T1000 (cell line): ENCODE results near the gene CCDC149.

ENCODE experiments used
- DNase-seq: peaks from one replicate; lab custom pipeline; 2025; ENCODE audit warnings: mixed read lengths; lab: John Stamatoyannopoulos, UW

CCDC149 gene

GRCh38 chr4:24843096-24843495 is 69.7 kb downstream of the CCDC149 start:
- DNase-seq, result no peak

DNA sequence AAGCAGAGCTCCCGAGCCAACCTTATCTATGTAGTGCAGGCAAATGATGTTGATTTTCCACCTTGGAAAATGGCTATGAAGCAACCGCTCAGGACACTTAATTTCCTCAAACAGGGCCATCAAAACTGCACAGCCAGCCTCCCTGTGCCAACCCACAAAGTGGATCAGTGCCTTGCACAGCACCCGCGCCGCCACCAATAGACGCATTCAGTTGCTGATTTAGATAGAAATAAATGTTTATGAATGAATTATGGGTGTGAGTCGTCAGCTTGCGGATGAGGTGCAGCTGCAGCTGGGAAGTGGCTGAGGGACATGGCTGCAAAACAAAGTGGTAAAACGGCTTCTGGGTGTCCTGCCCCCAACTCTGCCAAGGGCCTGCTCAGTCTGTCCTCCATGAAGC is 70.5 kb downstream of the CCDC149 start:
- DNase-seq, result no peak

GRCh38 chr4:24840826-24841543 is 71.9 kb downstream of the CCDC149 start:
- DNase-seq, result no peak

- no peak for DNase-seq
Observed at GRCh38 chr4:24840362-24840761, 72.5 kb downstream of the CCDC149 start.

GRCh38 chr4:24837781-24838180 is 75.1 kb downstream of the CCDC149 start:
- DNase-seq, result no peak

DNA sequence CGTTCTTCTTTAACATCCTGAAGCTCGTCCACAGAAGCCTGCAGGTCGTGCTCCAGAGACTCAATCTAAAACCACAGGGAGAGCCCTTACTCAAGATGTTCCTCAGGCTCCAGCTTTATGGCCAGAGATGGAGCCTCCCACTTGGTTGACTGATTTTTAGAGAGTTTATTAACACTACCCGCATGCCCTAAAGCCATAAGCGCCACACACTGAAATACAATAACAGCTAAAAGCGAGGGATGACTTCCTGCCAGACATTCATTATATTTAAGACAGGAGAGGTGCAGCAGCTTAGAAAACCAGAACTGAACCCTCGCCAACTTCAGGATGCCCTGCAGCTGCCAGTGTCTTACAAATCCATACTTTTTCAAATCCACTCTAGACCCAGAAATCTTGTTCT is 75.5 kb downstream of the CCDC149 start:
- DNase-seq, result no peak

DNA sequence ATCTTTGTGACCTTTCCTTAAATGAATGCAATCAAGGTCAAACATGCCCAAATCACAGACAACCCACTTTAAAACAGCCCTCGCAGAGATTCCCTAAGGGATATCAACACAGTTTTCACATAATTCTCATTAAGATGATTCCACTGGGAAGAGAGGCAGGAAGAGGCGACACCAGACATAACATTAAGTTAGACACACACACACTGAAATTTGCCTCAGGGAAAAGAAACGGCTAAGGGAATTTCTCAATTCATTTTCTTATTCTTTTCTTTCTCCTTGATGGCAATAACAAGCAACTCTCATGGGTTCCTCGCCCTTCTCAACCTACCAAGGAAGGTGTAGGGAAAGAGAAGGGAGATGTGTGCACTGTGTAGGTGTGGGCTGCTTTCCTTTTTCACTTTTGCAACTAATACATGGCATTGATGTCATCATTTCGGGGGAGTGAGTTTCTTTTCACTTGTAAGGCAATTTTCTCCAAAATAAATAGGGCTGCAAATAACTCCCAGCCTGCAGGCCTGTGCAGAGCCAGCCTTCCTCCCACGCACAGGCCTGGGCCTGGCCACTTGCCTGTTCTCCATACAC is 76.1 kb downstream of the CCDC149 start:
- no peak for DNase-seq

DNA sequence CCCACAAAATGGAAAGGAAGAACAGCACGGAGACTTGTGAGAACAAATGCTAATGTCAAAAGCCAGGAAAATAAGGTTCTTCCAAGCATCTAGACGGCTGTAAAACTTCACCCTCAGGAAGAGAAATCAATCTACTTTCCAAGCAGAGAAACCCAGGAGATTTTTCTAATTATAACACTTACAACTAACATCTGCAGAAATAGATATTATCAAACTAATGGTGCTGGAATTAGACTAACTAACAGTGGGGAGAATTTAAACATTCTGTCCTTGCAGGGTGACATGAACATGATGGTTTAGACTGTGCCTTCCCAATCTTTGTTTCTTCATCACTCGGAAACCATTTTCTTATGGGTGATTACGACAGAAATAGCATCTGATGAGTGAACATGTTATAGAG is 77.1 kb downstream of the CCDC149 start:
- no peak for DNase-seq

GRCh38 chr4:24831637-24832036 is 81.2 kb downstream of the CCDC149 start:
- no peak for DNase-seq

GRCh38 chr4:24824720-24825119 is 88.1 kb downstream of the CCDC149 start:
- no peak for DNase-seq

DNA sequence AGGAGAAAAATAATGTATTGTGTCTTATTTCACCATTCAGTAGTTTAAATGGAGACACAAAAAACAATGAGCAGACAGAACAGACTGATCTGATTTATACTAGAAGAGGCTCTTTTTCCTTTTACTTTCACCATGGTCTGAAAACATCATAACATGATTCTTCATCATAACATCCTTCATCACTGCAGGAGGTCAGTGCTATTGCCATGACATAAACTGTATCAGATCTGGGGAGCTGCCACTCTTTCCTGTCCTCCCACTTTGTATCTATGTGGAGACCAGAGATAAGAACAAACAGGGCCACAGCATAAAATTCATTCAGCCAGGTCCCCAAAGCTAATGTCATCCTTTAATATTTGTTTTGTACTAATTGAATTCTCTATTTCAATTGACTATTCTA is 92.3 kb downstream of the CCDC149 start:
- no peak for DNase-seq

- no peak for DNase-seq
Observed at GRCh38 chr4:24816797-24817196, 96.0 kb downstream of the CCDC149 start.

DNA sequence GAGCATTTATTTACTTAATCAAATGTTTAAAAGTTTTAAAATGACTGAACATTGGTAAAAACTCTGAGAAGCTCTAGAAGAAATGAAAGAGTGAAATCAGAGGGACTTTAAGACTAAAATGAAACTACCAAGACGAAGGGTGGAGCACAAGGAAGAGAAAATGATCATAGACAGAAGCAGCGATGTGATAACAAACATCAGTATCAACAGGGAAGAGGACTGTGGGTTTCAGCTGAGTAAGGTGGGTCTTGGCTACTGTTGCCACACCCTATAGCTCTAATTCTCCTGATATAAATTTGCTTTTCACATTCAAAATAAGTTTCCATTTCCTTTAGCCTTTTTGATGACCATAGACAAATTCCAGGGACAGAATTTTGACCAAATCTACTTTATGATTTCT is 99.1 kb downstream of the CCDC149 start:
- DNase-seq, result no peak

GRCh38 chr4:24810871-24811631 is 101.8 kb downstream of the CCDC149 start:
- no peak for DNase-seq

DNA sequence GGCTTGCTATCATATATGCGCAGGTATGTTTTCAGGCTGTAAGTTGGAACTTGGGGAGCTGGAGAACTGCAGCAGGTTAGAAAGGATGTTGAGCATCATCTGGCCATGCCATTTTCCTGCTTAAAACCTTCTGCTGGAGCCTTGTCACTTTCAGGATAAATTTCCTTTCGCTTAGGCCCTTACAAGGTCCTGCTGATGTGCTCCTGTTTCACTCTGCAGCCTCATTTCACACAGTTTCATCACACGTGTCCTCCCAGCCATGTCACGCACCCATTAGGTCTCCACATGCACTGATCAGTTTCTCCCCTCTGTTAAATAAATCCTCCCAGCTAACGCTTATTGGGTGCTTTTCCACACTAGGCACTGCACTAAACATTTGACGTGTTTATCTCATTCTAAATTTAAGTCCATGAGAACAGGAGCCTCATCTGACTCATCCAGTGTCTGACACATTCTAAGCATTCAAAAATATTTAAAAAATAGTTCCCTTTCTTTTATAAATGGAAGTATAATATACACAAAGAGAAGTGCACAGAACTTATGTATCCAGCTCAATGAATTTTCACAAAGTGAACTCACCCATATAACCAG is 102.9 kb downstream of the CCDC149 start:
- DNase-seq, result no peak

GRCh38 chr4:24809376-24809775 is 103.5 kb downstream of the CCDC149 start:
- DNase-seq, result no peak

DNA sequence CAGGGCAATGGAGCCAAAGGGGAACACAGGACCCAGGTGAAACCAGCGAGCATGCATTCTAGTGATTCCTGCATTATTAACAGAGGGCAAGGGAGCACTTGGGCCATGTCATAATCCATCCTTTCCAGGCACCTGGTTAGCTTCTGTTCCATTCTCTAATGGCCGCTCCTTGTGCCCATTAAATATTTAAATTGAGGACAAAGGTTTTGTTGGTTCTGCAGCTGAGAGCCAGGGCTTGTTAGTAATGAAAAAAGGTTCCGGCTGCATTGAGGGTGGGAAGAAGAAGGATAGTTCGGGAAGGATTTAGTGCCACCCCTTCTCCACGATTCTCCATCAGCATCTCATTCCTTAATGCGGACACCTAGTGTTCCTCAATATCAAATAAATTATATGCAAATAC is 103.9 kb downstream of the CCDC149 start:
- no peak for DNase-seq

- DNase-seq, result no peak
Observed at GRCh38 chr4:24808261-24808660, 104.6 kb downstream of the CCDC149 start.

GRCh38 chr4:24807611-24808010 is 105.2 kb downstream of the CCDC149 start:
- no peak for DNase-seq

DNA sequence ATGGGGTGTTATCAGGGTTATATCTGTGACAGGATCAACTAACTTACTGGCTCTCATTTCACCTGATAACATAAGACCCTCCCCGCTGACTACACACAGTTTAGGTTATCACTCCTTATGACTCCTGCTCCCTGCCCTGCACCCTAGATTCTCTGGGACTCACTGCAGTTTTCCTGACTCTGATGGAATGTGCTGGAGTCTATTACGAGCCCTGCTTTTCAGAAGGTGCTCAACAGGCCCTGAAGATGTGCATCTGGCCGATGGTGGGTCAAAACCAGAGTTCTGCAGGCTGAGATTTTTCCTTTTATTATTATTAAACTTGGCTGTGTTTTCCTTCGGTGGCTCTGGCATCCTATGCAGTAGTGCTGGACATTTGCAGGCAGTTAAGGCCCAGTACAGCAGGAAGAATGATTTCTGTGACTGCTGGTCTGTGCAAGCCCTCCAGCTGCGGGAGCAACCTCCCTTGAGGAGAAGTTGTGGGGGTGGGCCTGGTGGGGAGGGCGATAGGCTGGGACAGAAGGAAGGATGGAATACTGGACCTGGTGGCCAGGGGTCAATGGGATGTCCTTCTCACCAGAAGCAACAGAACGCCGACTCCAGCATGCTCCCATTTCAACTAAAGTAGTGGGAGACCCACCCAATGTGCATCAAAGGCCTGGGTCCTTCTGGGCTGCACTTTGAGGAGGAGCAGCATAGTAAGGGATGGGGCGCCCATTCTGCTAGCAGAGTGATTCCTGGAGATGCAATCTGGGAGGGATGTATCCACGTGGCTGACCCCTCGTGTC is 106.4 kb downstream of the CCDC149 start:
- DNase-seq, result no peak

DNA sequence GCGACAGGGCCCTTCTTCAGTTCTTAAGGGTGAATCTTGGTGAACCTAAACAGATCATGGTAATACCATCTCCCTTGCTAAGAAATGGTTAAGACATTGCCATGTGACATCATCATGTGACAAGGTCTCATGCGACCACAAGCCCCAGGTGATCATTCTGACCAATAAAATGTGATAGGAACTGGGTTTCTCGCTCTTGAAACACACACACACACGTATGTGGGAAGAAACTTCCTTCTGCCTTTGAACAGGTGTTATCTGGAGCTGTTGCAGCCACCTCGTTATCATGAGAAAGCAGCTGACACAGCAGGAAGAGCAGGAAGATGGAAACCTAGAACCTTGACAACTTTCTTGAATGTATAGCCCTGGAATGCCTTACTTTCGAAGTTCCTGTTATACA is 107.3 kb downstream of the CCDC149 start:
- DNase-seq, result no peak

DNA sequence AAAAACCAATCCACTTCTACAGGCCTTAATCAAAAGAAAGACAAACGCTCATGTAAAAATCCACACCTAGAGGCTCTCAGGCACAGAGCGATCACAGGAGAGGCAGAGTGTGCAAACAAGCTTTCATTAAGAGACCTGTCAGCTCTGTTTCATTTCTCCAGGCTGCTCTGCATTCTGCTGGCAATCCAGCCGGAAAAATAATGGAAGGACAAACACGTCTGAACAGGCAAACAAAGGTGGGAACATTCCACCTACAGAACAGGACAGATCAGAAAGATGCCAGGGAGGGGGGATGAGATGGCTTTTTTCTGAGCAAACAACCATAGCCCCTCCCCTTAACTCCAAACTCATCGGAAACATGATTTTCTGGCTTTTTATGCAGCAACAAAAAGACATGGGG is 107.8 kb downstream of the CCDC149 start:
- DNase-seq, result no peak
